AG09319 (cell line): ENCODE data around the gene STMP1.
A peak's percentile ranks its signal among the peaks of the same experiment; 100 is the strongest.

Experiments used
- DNase-seq: peaks from one replicate; pipeline ENCODE4 v3.0.0-alpha.2; 2010; ENCODE audit warnings: low read depth; ENCODE audit errors: extremely low read depth
- CTCF ChIP-seq: IDR thresholded peaks from 2 replicates; pipeline ENCODE4 v1.5.1; 2011; ENCODE audit warnings: low read depth, mild to moderate bottlenecking, inconsistent platforms, low read length, moderate library complexity

STMP1 gene

DNA sequence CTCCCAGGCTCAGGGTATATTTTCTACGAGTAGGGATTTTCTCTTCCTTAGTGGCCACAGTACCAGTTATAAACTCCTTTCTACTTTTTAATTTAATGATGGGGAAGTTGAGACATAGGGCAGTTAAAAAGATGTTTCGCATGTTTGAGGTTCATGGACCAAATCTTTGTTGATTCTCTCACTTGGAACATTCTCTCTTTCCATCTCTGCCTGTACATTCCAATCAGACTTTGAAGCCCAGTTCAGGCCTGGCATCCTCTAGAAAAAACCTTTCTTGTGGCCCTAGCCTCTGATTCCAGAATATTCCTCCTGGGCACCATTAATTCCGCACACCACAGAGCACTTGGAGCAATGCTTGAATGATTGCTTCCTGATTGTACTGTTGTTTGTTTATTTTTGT, 47.2 kb downstream of the STMP1 start:
- no peak for TF ChIP-seq CTCF
- DNase-seq: no peak

DNA sequence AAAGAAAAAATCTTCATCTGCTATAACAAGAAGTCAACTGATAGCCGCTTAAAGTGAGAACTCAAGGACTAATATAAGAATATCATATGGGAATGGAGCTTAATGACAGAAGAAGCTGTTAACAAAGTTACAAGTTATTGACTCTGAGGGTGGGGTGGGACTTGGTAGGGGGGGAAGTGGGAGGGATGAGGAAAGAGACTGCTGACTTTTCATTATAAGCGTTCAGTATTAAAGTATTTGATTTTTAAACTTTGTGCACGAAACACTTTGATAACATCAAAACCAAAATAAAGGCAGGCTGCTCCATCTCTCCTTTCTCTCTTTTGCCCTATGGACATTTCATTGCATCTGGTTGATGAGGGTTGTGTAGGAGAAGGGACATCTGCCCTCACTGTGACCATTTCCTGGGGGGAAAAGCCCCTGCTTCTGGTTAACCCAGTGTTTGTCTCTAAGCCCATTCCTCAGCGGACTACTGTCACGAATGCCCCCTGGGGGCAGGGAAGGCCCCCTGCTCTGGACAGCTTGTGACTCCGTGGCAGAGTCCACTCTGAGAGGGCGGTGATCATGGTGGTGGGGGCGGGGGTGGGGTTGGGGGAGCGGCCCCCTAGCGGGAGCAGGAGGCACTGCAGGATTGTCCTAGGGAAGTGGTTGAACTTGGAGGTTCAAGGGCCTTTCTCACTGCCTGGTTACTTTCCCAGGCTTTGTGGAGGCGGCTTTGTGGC, 48.3 kb downstream of the STMP1 start:
- TF ChIP-seq CTCF: peak; percentile 42
- no peak for DNase-seq

DNA sequence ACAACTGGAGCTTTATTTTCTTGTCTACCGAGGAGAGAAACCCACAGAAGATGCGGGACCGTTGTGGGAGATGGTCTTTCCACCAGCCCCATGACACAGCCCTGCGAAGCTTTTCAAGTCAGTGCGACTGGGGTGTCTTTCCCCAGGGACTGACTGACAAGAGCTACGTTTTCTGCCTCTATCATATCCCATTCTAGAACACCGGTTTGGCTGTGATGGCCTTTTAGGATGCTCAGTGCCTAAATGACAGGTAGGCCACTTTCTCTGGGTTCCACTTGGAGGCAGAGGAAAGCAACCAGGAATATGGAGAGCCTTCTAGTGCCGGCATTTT, 48.8 kb downstream of the STMP1 start:
- no peak for DNase-seq
- TF ChIP-seq CTCF: no peak

DNA sequence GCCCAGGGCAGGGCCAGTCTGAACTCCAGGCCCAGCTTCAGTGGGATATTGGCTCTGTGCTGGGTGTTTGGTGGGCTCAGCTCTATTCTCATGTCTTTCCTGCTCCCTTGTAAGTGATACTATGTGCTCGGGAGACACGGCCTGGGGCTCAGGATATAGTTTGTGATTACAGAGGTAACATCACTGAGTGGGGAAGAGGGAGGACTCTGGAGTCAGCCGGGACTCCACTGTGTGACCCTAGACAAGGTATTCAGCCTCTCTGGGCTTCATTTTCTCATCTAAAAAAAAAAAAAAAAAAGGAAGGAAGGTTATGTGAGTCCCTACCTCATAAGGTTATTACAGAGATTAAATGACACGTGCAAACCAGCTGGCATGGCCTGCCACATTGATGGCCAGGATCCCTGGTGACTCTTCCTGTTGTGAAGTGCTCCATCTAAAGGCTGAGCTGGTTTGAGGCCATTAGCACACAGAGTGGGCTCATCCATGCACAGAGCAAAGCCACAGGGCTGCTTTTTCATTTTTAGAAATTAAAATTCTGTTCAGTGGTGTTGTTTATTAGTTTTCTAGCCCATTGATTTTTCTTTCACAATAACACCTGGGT, 50.0 kb downstream of the STMP1 start:
- TF ChIP-seq CTCF: no peak
- no peak for DNase-seq

- DNase-seq: no peak
- no peak for TF ChIP-seq CTCF
These were observed 50.5 kb downstream of the STMP1 start for GRCh38 chr7:135712796-135713195.

DNA sequence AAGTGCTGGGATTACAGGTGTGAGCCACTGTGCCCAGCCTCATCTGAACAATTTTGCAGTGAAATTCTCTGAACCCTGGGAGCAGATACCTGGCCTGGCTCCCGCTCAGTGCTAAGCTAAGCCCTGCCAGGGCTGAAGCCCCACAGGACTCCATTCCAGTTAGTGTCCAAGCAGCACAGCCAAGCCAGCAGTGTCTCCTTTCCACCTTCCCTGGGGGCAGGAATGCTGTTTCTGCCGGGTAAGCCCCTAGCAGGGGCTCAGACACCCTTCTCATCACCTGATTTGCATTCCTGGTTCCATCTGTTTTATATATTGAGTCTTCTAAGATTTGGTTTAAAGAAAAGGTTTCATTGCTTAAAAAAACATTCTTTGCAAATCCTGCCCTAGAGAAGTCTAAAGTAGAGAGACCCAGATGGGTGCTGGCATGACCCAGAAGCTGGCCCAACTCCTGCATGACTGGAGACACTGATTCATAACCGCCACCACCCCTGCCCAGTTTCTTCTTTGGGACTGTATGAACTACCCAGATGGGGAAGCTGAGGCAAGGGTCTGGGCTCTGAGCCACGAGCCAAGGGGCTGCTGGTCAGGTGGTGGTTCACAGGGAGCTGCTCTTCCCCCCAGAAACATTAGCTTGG, 51.6 kb downstream of the STMP1 start:
- TF ChIP-seq CTCF: no peak
- no peak for DNase-seq

DNA sequence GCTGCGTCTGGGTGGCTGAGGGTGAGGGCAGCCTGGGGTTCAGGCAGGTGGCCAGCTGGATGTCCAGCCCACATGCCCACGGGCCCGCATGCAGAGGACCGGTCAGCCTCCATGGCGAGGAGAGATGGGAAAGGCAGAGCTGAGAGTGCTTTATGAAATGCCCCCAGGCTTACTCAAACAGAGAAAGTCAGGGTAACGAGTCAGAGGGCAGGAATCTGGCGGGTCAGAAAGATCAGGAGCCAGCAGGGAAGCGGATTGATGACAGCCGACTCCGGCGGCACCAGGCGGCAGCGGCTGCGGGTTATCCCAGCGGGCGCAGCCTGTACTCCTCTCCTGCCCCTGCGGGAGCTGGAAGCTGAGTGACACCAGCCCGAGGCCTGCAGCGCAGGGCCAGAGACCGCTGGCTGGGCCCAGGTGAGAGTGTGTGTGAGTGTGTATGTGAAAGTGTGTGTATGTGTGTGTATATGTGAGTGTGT, 52.3 kb downstream of the STMP1 start:
- no peak for TF ChIP-seq CTCF
- no peak for DNase-seq
